B cell (primary cell): ENCODE measurements around the gene MOB3A. TPM values are rescaled to one million over a fixed set of nuclear protein-coding genes. Genes with fewer than 3 reads are reported as not detected.
A peak's percentile ranks its signal among the peaks of the same experiment; 100 is the strongest.

Experiments used
- ATAC-seq: fragments of 200-7000 bp; cut with Tn5 transposase; one replicate; pipeline ENCODE4 v1.10.0; 2021; ENCODE audit warnings: low read depth, mild to moderate bottlenecking, moderate number of reproducible peaks, moderate library complexity
- CTCF ChIA-PET: fragments of 350-600 bp; sonication (Branson Sonifier 250); formaldehyde crosslinking; loops from one replicate; lab custom pipeline; 2021; ENCODE audit warnings: antibody characterized with exemption, inconsistent platforms; lab: Charles Lee
- POLR2A ChIA-PET: fragments of 350-600 bp; sonication (Branson Sonifier 250); formaldehyde crosslinking; loops from one replicate; lab custom pipeline; 2021; ENCODE audit warnings: antibody characterized with exemption; lab: Charles Lee
- DNase-seq: peaks from one replicate; pipeline ENCODE4 v3.0.0; 2013
- H2AFZ ChIP-seq: 2 replicates; pipeline ENCODE4 v1.6.1; 2012; ENCODE audit warnings: mild to moderate bottlenecking, low read depth, low read length; ENCODE audit not compliant: insufficient read depth, poor library complexity, severe bottlenecking
- H3K27ac ChIP-seq, 2 donors: 1 replicate in 1 of 2; 2 replicates in 1 of 2; pipeline ENCODE4 v1.5.1; 2012 to 2013; ENCODE audit warnings: low read length in 2 of 2, mild to moderate bottlenecking in 2 of 2, moderate library complexity in 1 of 2
- H3K27me3 ChIP-seq, 4 experiments: fragments of 200-600 bp in 1 of 4; sonication (generic) in 1 of 4; replicated peaks in 1 of 4; 1 replicate in 2 of 4; 2 replicates in 2 of 4; pipeline versions ENCODE4 v1.6.1 to v1.7.0; 2013 to 2016; ENCODE audit warnings: low read length in 3 of 4, mild to moderate bottlenecking in 2 of 4, mixed read lengths in 1 of 4, moderate library complexity in 1 of 4; ENCODE audit not compliant: insufficient read depth in 4 of 4, control insufficient read depth in 3 of 4; ENCODE audit errors: control extremely low read depth in 1 of 4
- H3K36me3 ChIP-seq, 2 experiments: replicated peaks in 1 of 2; 1 replicate in 1 of 2; 2 replicates in 1 of 2; pipeline versions ENCODE4 v1.6.1 to v1.7.1; 2013; ENCODE audit warnings: low read length in 1 of 2; ENCODE audit not compliant: insufficient read depth in 2 of 2, control insufficient read depth in 1 of 2; ENCODE audit errors: control extremely low read depth in 1 of 2, extremely low read depth in 1 of 2
- H3K4me1 ChIP-seq, 2 donors: fragments of 200-600 bp in 1 of 2; sonication (generic) in 1 of 2; 1 replicate in 1 of 2; 2 replicates in 1 of 2; pipeline versions ENCODE4 v1.5.1 to v1.6.1; 2013 to 2017; ENCODE audit warnings: low read length in 2 of 2; ENCODE audit not compliant: control insufficient read depth in 2 of 2, insufficient read depth in 2 of 2
- H3K4me2 ChIP-seq: replicated peaks from 2 replicates; pipeline ENCODE3; 2012; ENCODE audit warnings: mild to moderate bottlenecking, low read depth, low read length; ENCODE audit not compliant: poor library complexity, severe bottlenecking
- H3K4me3 ChIP-seq, 5 experiments: fragments of 200-600 bp in 1 of 5; sonication (generic) in 1 of 5; 1 replicate in 3 of 5; 2 replicates in 2 of 5; pipeline versions ENCODE4 v1.5.1 to v1.7.0; 2011 to 2016; ENCODE audit warnings: low read length in 4 of 5, mild to moderate bottlenecking in 4 of 5, low read depth in 2 of 5, control low read depth in 1 of 5, moderate library complexity in 1 of 5; ENCODE audit not compliant: insufficient read depth in 1 of 5; ENCODE audit errors: control extremely low read depth in 1 of 5, extremely low read depth in 1 of 5
- H3K79me2 ChIP-seq: fragments of 200-600 bp; sonication (generic); one replicate; pipeline ENCODE4 v1.6.0; 2016; ENCODE audit warnings: low read length; ENCODE audit not compliant: control insufficient read depth, insufficient read depth
- H3K9ac ChIP-seq: fragments of 200-600 bp; sonication (generic); 2 replicates; pipeline ENCODE4 v1.6.1; 2017; ENCODE audit warnings: mild to moderate bottlenecking, low read length, moderate library complexity
- H3K9me3 ChIP-seq, 3 donors: one replicate each; pipeline versions ENCODE4 v1.6.1 to v1.7.1; 2013; ENCODE audit warnings: low read length in 2 of 3; ENCODE audit not compliant: control insufficient read depth in 2 of 3, insufficient read depth in 1 of 3; ENCODE audit errors: control extremely low read depth in 1 of 3
- H4K20me1 ChIP-seq: 2 replicates; pipeline ENCODE4 v1.6.0; 2012; ENCODE audit warnings: mild to moderate bottlenecking, low read length; ENCODE audit not compliant: insufficient read depth, control insufficient read depth, poor library complexity, severe bottlenecking
- H3K27ac Mint-ChIP-seq: one replicate; pipeline ENCODE4 v1.8.0; 2021; ENCODE audit warnings: mixed read lengths
- H3K27me3 Mint-ChIP-seq: one replicate; pipeline ENCODE4 v1.8.0; 2021; ENCODE audit warnings: mixed read lengths
- H3K4me1 Mint-ChIP-seq: one replicate; pipeline ENCODE4 v1.8.0; 2021; ENCODE audit warnings: mixed read lengths
- H3K4me3 Mint-ChIP-seq: one replicate; pipeline ENCODE4 v1.8.0; 2021; ENCODE audit warnings: mixed read lengths
- H3K9me3 Mint-ChIP-seq: one replicate; pipeline ENCODE4 v1.8.0; 2022; ENCODE audit warnings: mixed read lengths; ENCODE audit not compliant: insufficient read depth
- CTCF ChIP-seq: fragments of 200-600 bp; IDR thresholded peaks from one replicate; pipeline ENCODE4 v1.8.0; 2022; ENCODE audit warnings: antibody characterized with exemption, mild to moderate bottlenecking
- EZH2 ChIP-seq: IDR thresholded peaks from 2 replicates; pipeline ENCODE4 v1.6.1; 2012; ENCODE audit warnings: borderline replicate concordance, low read depth, mild to moderate bottlenecking, moderate library complexity, low read length; ENCODE audit not compliant: insufficient read depth, poor library complexity, severe bottlenecking
- WGBS: methylation state at CpG from one replicate; pipeline ENCODE4 v1.1.5; 2013; ENCODE audit warnings: missing lambda C conversion rate; ENCODE audit not compliant: insufficient coverage; 5-methylcytosine and 5-hydroxymethylcytosine counted together
- intact Hi-C: fragments of 100-400 bp; cut with micrococcal nuclease; formaldehyde crosslinking; loops from one replicate; pipeline ENCODE4 v1.10.0; 2022
- polyA plus RNA-seq: library from polyadenylated mRNA; depleted of rRNA; stranded (reverse); fragments of >200 nt; gene quantifications from 2 replicates; pipeline ENCODE4 v1.2.3, GENCODE V29; 2012
- total RNA-seq, 2 donors: library from RNA; stranded (reverse); fragments of 120-200 nt in 1 of 2; gene quantifications; 1 replicate in 1 of 2; 2 replicates in 1 of 2; pipeline versions ENCODE4 v1.2.3 to v1.2.4, GENCODE V29; 2013 to 2022

The MOB3A gene
- total and polyA plus RNA-seq, 2 donors (not counting 1 experiment from before 2014, with no cell fraction given), result 190 to 228 TPM

DNA sequence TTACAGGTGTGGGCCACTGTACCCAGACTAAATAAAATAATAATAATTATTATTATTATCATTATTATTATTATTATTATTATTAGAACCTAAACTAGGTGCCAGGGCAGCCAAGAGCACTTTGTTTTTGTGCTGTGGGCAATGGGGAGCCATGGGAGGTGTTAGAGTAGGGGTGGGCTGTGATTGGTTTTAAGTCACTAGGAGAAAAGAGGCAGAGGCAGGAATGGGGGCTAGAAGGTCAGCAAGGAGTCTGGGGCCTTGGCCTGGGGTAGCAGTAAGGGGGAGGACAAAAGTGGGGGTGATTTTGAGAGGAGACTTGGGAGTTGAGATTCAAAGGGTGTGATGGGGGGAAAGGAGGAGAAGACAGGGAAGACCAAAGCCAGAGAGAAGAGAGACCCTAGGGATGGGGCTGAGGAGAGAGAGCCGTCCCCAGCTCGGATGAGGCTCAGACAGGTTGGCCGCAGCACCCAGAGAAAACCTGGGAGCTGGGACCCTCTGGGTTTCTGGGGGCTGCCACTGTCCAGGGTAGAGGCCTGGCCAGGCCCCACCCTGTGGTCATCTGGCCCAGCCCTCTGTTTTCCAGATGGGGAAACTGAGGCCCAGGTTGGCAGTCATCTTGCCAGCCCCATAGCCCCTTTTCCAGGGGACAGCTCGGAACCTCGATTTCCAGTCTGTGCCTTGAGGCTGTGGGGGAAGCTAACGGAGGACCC is 62.9 kb downstream of the MOB3A start:
- DNase-seq (no peak), ATAC-seq (no peak)
- intact Hi-C loops, result no loop called here
- Histone ChIP-seq H3K4me2 (peak overlapping the region; percentile 68), H3K9me3 (peaks cover 0 to 22% (median 5%) of the 10 kb centered on the region in 3 donors), H3K9ac (no peak overlapping the region), H3K4me1 (peaks cover 17 to 37% of the 10 kb centered on the region in 2 donors), H3K36me3 (peaks cover 0 to 6% of the 10 kb centered on the region in 2 experiments), H2AFZ (no peak overlapping the region), H3K79me2 (no peaks in the 10 kb centered on the region), H3K27ac (no peak overlapping the region), H3K4me3 (peak overlapping the region in 1 of 5 experiments; percentile 50), H4K20me1 (peaks cover 19% of the 10 kb centered on the region), H3K27me3 (no peaks in the 10 kb centered on the region)
- POLR2A ChIA-PET, result interaction anchor here (0.6 to 2.0 kb wide), 6 partner anchors 12 to 36 kb away, joined by 3 to 11 read pairs (median 4); partner anchors contain the start of gene MKNK2
- no peak overlapping the region for H3K27ac Mint-ChIP-seq
- CTCF ChIA-PET, result interaction anchor here (1.1 to 1.9 kb wide), 2 partner anchors 14 to 103 kb away, joined by 5 to 11 read pairs; no protein-coding TSS in a partner anchor
- no peaks in the 10 kb centered on the region for H3K9me3 Mint-ChIP-seq
- H3K4me1 Mint-ChIP-seq, result peaks cover 29% of the 10 kb centered on the region
- TF ChIP-seq EZH2 (no peak), CTCF (no peak)
- no peak overlapping the region for H3K4me3 Mint-ChIP-seq
- WGBS, result 94% methylated on average over 6 of the region's 6 CpGs
- no peaks in the 10 kb centered on the region for H3K27me3 Mint-ChIP-seq
